Type B pancreatic cell (in vitro differentiated cells): ENCODE results near the gene ENDOG. TPM values are rescaled to one million over a fixed set of nuclear protein-coding genes. Genes with fewer than 3 reads are reported as not detected.
"Not testable (repeated sequence)": the region's sequence is repeated elsewhere in the genome, so short reads cannot be mapped to it uniquely, and the experiment has no call there.

Experiments used
- DNase-seq: peaks from one replicate; pipeline ENCODE4 v3.0.0; 2021; ENCODE audit warnings: mixed read lengths; ENCODE audit not compliant: unreplicated experiment; ENCODE audit errors: extremely low spot score
- H3K27ac Mint-ChIP-seq: 2 replicates; pipeline ENCODE4 v1.8.0; 2021; ENCODE audit warnings: mild to moderate bottlenecking, mixed read lengths
- H3K27me3 Mint-ChIP-seq: 2 replicates; pipeline ENCODE4 v1.8.0; 2021; ENCODE audit warnings: mixed read lengths
- H3K36me3 Mint-ChIP-seq: 2 replicates; pipeline ENCODE4 v1.8.0; 2021; ENCODE audit warnings: mixed read lengths
- H3K4me1 Mint-ChIP-seq: one replicate; pipeline ENCODE4 v1.8.0; 2021; ENCODE audit warnings: mixed read lengths; ENCODE audit not compliant: unreplicated experiment
- H3K4me3 Mint-ChIP-seq: 2 replicates; pipeline ENCODE4 v1.8.0; 2021; ENCODE audit warnings: mild to moderate bottlenecking, mixed read lengths
- H3K9me3 Mint-ChIP-seq: 2 replicates; pipeline ENCODE4 v1.8.0; 2021; ENCODE audit warnings: mixed read lengths
- CTCF ChIP-seq: fragments of 200-600 bp; sonication (generic); conservative IDR thresholded peaks from 2 replicates; pipeline ENCODE4 v1.5.0; 2021; ENCODE audit warnings: antibody characterized with exemption, mild to moderate bottlenecking
- total RNA-seq: library from RNA; stranded (reverse); gene quantifications from 2 replicates; pipeline ENCODE4 v1.2.1, GENCODE V29; 2021; ENCODE audit warnings: low replicate concordance

ENDOG gene
- total RNA-seq, 1 donor from 2014 or later = 24.1 TPM

GRCh38 chr9:128836509-128837145 is 18.3 kb downstream of the ENDOG start:
- Mint-ChIP-seq H3K4me3 (no peak overlapping the region), H3K27me3 (no peaks in the 10 kb centered on the region), H3K36me3 (no peaks in the 10 kb centered on the region)

GRCh38 chr9:128838338-128838737 is 20.0 kb downstream of the ENDOG start:
- TF ChIP-seq CTCF = no peak
- H3K9me3 Mint-ChIP-seq = no peaks in the 10 kb centered on the region
- H3K36me3 Mint-ChIP-seq = no peaks in the 10 kb centered on the region
- H3K27ac Mint-ChIP-seq = no peak overlapping the region
- no peak for DNase-seq
- H3K4me3 Mint-ChIP-seq = no peak overlapping the region
- no peaks in the 10 kb centered on the region for H3K4me1 Mint-ChIP-seq
- H3K27me3 Mint-ChIP-seq = no peaks in the 10 kb centered on the region

More at GRCh38 chr9:128836509-128837145, 18.3 kb downstream of the ENDOG start:
- no peak for DNase-seq
- no peak for TF ChIP-seq CTCF
- Mint-ChIP-seq H3K9me3 (no peaks in the 10 kb centered on the region), H3K4me1 (no peaks in the 10 kb centered on the region), H3K27ac (no peak overlapping the region)

GRCh38 chr9:128840524-128840923 is 22.2 kb downstream of the ENDOG start:
- Mint-ChIP-seq H3K36me3 (no peaks in the 10 kb centered on the region), H3K9me3 (no peaks in the 10 kb centered on the region), H3K4me1 (peaks cover 5% of the 10 kb centered on the region), H3K27ac (no peak overlapping the region), H3K27me3 (no peaks in the 10 kb centered on the region), H3K4me3 (no peak overlapping the region)
- no peak for DNase-seq
- TF ChIP-seq CTCF = no peak

GRCh38 chr9:128841694-128842492 is 23.6 kb downstream of the ENDOG start:
- TF ChIP-seq CTCF = no peak
- DNase-seq = no peak
- Mint-ChIP-seq H3K4me1 (peaks cover 5% of the 10 kb centered on the region), H3K27ac (no peak overlapping the region), H3K9me3 (no peaks in the 10 kb centered on the region), H3K27me3 (no peaks in the 10 kb centered on the region), H3K4me3 (no peak overlapping the region), H3K36me3 (no peaks in the 10 kb centered on the region)

- not testable (repeated sequence) for H3K4me3 Mint-ChIP-seq, DNase-seq, H3K36me3 Mint-ChIP-seq, H3K9me3 Mint-ChIP-seq, H3K27me3 Mint-ChIP-seq, H3K27ac Mint-ChIP-seq, H3K4me1 Mint-ChIP-seq
These were observed 24.9 kb downstream of the ENDOG start for GRCh38 chr9:128843171-128843570.
